Epithelial cell of alveolus of lung (primary cell): Measurements from ENCODE around the gene ZNF691. TPM values are rescaled to one million over a fixed set of nuclear protein-coding genes. Genes with fewer than 3 reads are reported as not detected.

ENCODE experiments used
- total RNA-seq: library from RNA; depleted of rRNA; stranded (reverse); fragments of >200 nt; gene quantifications from 2 replicates; pipeline ENCODE4 v1.2.1, GENCODE V29; 2015

The ZNF691 gene, protein sequence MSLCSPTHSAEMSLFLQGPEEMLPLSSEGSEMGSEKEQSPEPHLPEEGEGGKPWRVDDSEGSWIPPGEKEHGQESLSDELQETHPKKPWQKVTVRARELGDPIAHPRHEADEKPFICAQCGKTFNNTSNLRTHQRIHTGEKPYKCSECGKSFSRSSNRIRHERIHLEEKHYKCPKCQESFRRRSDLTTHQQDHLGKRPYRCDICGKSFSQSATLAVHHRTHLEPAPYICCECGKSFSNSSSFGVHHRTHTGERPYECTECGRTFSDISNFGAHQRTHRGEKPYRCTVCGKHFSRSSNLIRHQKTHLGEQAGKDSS
- 6.5 and 8.7 TPM in 2 replicates for total RNA-seq

DNA sequence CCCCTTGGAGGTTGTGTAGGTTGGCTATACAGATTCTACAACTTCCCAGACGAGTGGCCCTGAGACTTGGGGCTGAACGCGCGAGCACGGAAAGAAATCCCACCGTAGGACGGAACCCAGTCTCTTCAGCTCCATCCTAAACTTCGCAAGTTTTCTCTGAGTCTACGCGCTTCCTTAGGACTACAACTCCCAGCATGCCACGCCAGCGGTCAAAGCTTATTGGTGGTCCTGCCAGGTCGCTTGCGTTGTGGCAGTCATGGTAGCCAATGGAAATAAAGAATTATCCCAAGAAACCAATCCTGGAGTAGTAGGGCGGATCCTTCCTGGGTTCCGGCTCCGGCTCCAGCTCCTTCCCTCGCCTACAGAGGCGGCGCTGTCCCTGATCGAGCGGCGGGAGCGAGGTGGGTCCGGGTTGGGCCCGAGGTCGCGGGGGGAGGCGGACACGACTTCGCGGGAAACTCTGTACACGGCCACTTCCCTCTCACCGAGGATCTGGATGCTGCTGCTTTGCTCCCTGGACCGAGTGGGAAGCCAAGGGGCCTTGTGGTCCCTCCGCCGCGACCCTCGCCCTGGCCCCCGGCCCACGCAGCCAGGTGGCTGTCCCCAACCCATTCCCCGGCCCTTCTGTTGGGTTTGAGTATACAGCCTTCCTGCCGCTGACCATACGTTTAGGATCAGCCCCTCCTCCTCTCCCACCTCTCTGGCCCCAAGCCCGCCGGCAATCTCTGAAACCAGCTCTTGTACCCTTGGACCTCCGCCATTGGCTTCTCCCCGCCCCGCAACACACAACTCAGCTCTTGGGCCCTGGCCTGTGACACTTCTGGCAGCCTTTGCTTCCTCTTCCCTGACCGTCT lies at the start of gene ZNF691:
Gene ZNF691, plus strand, starts transcription at position 357 of the 854 bp plus-strand sequence. CDS start 3,046 bp downstream, outside the sequence.

DNA sequence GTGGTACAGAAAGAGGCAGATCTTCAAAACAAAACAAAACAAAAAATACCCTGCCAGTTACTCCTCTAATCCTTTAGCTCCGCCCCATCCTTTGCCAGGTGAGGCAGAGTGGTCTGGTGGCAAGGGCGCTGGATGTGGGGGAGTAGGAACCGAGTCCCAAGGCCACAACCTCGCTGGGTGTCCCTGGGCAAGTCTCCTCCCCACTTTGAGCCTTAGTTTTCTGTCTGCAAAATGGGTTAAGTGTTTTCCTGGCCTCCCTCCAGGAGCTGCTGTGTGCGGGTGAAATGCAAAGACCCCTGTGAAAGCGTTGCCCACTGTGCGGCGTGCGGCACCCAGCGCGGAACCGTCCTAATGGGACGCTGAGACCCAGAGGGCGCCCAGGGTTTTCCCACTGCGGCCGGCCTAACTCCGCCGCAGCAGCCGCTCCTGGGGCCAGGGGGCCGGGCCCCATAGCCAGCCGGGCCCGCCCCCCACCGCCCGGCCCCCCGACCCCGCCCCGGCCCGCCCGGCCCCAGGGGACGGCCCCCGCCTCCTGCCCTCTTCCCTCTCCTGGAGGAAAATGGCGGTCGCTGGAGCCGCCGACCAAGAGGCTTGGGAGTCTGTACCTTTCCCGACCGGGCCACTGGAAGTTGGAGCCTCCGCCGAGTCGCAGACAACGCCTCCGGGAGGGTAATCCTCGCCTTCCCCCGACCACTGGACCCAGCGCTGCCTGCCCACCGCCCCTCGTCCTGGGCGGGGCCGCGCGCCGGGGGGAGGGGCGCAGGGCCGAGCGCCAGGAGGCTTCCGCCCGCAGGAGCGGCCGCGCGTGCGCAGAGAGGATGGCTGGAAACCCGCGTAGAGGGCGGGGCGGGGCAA lies 29.6 kb upstream of the ZNF691 start, which contains the start of the genes ERMAP and SVBP:
Gene ERMAP, plus strand, starts transcription at position 538 of the 855 bp plus-strand sequence. CDS start 13,327 bp downstream, outside the sequence.
Gene SVBP, minus strand, starts transcription at position 813 of the 855 bp plus-strand sequence. CDS start 853 bp downstream, outside the sequence.

Other genes starting within 250 kb of the ZNF691 start
- 38.1 and 51.3 TPM in 2 replicates for gene PPIH, start 188.2 kb upstream of the ZNF691 start, total RNA-seq
- 388 and 812 TPM in 2 replicates for gene YBX1, start 164.2 kb upstream of the ZNF691 start, total RNA-seq
- gene CLDN19, start 106.4 kb upstream of the ZNF691 start, total RNA-seq, result 1.6 TPM in 1 of 2 replicates, not detected in the other
- gene P3H1, start 79.6 kb upstream of the ZNF691 start, total RNA-seq, result 182 and 193 TPM in 2 replicates
- 1.7 and 2.5 TPM in 2 replicates for gene C1orf50, start 79.4 kb upstream of the ZNF691 start, total RNA-seq
- 0.32 TPM in 1 of 2 replicates, not detected in the other for gene TMEM269, start 61.6 kb upstream of the ZNF691 start, total RNA-seq
- 8.7 and 11.7 TPM in 2 replicates for gene ERMAP, start 29.5 kb upstream of the ZNF691 start, total RNA-seq
- 19.5 and 23.7 TPM in 2 replicates for gene SVBP, start 29.2 kb upstream of the ZNF691 start, total RNA-seq
- 164 and 255 TPM in 2 replicates for gene SLC2A1, start 112.3 kb downstream of the ZNF691 start, total RNA-seq